HUES64 (cell line): Measurements from ENCODE around the gene SLC12A8.

ENCODE experiments used
- H3K27ac ChIP-seq: 2 replicates; pipeline ENCODE4 v1.7.0; 2013; ENCODE audit warnings: low read depth, low read length, inconsistent platforms
- H3K27me3 ChIP-seq: 2 replicates; pipeline ENCODE4 v1.6.1; 2013; ENCODE audit warnings: mild to moderate bottlenecking, low read length; ENCODE audit not compliant: insufficient read depth
- H3K36me3 ChIP-seq: 2 replicates; pipeline ENCODE4 v1.6.1; 2013; ENCODE audit warnings: mild to moderate bottlenecking, low read length; ENCODE audit not compliant: insufficient read depth
- H3K4me1 ChIP-seq: 2 replicates; pipeline ENCODE4 v1.6.1; 2013; ENCODE audit warnings: mild to moderate bottlenecking, low read length, moderate library complexity; ENCODE audit not compliant: insufficient read depth
- H3K4me3 ChIP-seq: 2 replicates; pipeline ENCODE4 v1.5.1; 2013; ENCODE audit warnings: mild to moderate bottlenecking, low read length, moderate library complexity
- H3K9ac ChIP-seq: 2 replicates; pipeline ENCODE4 v1.6.1; 2013; ENCODE audit warnings: mild to moderate bottlenecking, low read depth, low read length
- H3K9me3 ChIP-seq: 2 replicates; pipeline ENCODE4 v1.6.1; 2013; ENCODE audit warnings: low read depth, low read length; ENCODE audit not compliant: insufficient read depth
- WGBS: fragments of 150-250, 120-280 bp; methylation state at CpG from one replicate; pipeline ENCODE4 v1.1.7; 2013; ENCODE audit warnings: missing lambda C conversion rate; 5-methylcytosine and 5-hydroxymethylcytosine counted together

Gene SLC12A8

DNA sequence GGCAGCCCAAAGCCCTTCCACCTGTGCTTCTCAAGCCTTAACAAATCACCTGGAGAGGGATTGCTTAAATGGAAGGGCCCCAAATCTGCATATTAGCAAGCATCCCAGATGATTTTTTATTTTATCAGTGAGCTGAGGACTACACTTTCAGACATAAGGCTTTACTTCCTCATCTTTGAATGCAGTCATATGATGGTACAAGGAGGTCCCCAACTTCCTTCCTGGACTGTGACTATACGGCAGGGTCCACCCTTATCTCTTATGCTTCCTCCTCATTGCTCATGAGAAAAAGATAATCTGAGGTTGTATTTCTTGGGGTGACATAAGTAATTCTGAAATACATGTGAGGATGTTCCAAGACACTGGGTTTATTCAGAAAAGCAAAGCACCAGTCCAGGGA lies 143.1 kb downstream of the SLC12A8 start:
- WGBS, result no CpG with 5 or more reads among the region's 1 CpG
- Histone ChIP-seq H3K4me3 (no peak overlapping the region), H3K27ac (no peak overlapping the region), H3K36me3 (no peaks in the 10 kb centered on the region), H3K27me3 (no peaks in the 10 kb centered on the region), H3K4me1 (peaks cover 6% of the 10 kb centered on the region; the same call in 1 of the 2 replicates), H3K9ac (no peak overlapping the region), H3K9me3 (peaks cover 2% of the 10 kb centered on the region; the same call in 1 of the 2 replicates)

DNA sequence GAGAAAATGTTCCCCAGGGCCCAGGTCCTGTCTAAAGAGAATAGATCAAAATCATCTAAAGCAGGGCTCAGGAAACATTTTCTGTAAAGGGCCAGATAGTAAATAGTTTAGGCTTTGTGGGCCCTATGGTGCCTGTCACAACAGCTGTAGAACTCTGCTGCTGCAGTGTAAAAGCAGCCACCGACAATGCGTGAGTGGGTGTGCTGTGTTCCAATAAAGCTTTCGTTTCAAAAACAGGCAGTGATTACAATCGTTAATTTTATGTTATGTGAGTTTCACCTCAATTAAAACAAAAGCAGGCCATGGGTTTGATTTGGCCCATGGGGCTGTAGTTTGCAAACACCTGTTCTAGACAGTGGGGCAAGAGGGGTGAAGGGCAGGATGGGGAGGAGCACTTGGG lies 144.3 kb downstream of the SLC12A8 start:
- H3K27ac ChIP-seq, result no peak overlapping the region
- H3K4me1 ChIP-seq, result peaks cover 9% of the 10 kb centered on the region; the same call in 1 of the 2 replicates
- H3K4me3 ChIP-seq, result no peak overlapping the region
- H3K36me3 ChIP-seq, result no peaks in the 10 kb centered on the region
- 96% methylated on average over 4 of the region's 4 CpGs for WGBS
- H3K27me3 ChIP-seq, result no peaks in the 10 kb centered on the region
- H3K9ac ChIP-seq, result no peak overlapping the region
- H3K9me3 ChIP-seq, result peaks cover 2% of the 10 kb centered on the region; the same call in 1 of the 2 replicates

DNA sequence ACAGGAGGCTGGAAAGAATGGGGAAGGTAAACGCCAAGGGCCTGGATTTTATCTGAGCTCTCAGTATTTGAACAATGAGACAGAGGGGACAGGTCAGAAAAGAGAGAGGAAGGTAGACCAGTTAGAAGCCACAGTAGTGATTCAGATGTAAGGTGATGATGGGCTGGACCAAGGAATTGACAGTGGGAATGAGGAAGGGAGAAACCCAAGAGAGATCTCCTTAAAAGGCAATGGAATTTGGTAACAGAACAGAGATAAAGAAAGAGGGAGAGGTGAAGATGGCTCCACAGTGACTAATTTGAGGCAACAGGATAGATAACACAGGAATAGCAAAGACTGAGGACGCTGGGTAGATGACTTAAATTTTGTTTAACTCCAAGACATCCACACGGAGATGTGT lies 145.3 kb downstream of the SLC12A8 start:
- peaks cover 2% of the 10 kb centered on the region; the same call in 1 of the 2 replicates for H3K9me3 ChIP-seq
- H3K27ac ChIP-seq, result peak overlapping the region; percentile 21; the same call in 1 of the 2 replicates
- H3K27me3 ChIP-seq, result no peaks in the 10 kb centered on the region
- 68% methylated on average over 2 of the region's 3 CpGs for WGBS
- no peaks in the 10 kb centered on the region for H3K36me3 ChIP-seq
- no peak overlapping the region for H3K4me3 ChIP-seq
- no peak overlapping the region for H3K9ac ChIP-seq
- peaks cover 9% of the 10 kb centered on the region; the same call in 1 of the 2 replicates for H3K4me1 ChIP-seq

DNA sequence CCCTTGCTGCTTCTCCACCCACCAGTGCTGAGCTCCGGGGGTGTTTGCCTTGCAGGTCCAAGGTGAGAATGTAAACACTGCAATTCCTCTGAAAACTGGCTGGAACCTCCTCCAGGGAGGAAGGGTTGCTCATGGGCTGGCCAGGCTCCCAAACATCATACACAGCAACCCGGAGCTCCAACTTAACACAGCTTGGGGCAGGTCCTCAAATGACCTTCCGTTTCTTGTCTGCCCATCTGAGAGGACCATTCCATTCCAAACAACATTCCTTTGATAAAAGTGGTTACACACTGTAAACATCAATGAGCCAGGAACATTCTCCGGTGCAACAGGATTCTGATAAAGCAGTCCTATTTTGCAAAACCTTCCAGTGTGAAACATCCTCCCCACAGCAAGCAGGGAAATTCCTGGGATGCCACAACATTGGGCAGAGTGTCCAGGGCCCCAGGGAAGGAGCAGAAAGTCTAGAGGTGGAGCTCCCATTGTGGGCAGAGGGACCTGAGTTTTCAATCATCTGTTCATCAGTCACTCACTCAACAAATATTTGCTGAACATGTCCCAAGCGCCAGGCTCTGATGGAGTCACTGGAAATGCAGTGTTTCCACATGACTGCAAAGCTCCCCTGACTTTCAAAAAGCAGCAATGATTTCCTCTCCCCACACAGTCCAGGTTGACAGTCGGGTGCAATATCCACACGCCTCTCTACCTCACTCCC lies 149.5 kb downstream of the SLC12A8 start:
- peaks cover 18% of the 10 kb centered on the region; the same call in 1 of the 2 replicates for H3K4me1 ChIP-seq
- no peaks in the 10 kb centered on the region for H3K36me3 ChIP-seq
- no peak overlapping the region for H3K27ac ChIP-seq
- no peak overlapping the region for H3K4me3 ChIP-seq
- peaks cover 10% of the 10 kb centered on the region for H3K27me3 ChIP-seq
- H3K9me3 ChIP-seq, result peaks cover 2% of the 10 kb centered on the region; the same call in 1 of the 2 replicates
- no peak overlapping the region for H3K9ac ChIP-seq
- 77% methylated on average over 7 of the region's 7 CpGs for WGBS

DNA sequence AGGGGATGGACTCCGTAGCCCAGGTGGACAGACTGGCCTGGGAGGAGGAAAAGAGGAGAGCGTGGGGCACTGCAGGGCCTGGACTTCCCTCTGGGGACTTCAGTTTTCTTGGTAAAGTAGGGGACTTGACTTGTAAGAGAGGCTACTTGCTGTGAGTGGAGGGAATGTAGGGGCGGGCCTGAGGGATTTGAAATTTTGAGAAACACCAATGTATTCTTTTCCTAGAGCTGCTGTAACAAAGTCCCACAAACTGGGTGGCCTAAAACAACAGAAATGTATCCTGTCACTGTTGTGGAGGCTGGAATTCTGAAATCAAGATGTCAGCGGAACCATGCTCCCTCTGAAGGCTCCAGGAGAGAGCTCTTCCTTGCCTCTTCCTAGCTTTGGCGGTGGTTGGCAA lies 150.9 kb downstream of the SLC12A8 start:
- Histone ChIP-seq H3K27ac (no peak overlapping the region), H3K4me1 (peaks cover 21% of the 10 kb centered on the region; the same call in 1 of the 2 replicates), H3K27me3 (peaks cover 23% of the 10 kb centered on the region), H3K9me3 (peaks cover 2% of the 10 kb centered on the region; the same call in 1 of the 2 replicates), H3K36me3 (no peaks in the 10 kb centered on the region), H3K9ac (no peak overlapping the region), H3K4me3 (no peak overlapping the region)
- 83% methylated on average over 5 of the region's 5 CpGs for WGBS

DNA sequence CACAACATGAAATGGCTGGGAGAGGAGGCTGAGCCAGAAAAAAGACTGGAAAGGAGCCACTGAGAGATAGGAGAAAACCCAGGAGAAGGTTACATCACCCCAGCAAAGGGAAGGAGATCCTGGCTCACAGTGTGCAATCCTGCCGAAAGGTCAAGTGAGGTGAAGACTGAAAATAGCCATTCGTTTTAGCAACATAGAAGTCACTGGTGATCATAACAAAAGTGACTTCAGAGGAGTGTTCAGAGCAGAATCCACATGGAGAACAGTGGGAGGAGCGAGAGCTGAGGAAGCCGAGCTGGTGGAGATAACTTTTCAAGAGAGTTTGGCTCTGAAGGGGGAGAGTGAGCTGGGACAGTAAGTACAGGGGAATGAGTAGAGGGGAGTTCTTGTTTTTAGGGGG lies 151.4 kb downstream of the SLC12A8 start:
- Histone ChIP-seq H3K4me3 (no peak overlapping the region), H3K36me3 (no peaks in the 10 kb centered on the region), H3K27me3 (peaks cover 28% of the 10 kb centered on the region), H3K4me1 (peaks cover 24% of the 10 kb centered on the region; the same call in 1 of the 2 replicates), H3K9ac (no peak overlapping the region), H3K27ac (no peak overlapping the region), H3K9me3 (peaks cover 2% of the 10 kb centered on the region; the same call in 1 of the 2 replicates)
- WGBS, result 73% methylated on average over 4 of the region's 4 CpGs

DNA sequence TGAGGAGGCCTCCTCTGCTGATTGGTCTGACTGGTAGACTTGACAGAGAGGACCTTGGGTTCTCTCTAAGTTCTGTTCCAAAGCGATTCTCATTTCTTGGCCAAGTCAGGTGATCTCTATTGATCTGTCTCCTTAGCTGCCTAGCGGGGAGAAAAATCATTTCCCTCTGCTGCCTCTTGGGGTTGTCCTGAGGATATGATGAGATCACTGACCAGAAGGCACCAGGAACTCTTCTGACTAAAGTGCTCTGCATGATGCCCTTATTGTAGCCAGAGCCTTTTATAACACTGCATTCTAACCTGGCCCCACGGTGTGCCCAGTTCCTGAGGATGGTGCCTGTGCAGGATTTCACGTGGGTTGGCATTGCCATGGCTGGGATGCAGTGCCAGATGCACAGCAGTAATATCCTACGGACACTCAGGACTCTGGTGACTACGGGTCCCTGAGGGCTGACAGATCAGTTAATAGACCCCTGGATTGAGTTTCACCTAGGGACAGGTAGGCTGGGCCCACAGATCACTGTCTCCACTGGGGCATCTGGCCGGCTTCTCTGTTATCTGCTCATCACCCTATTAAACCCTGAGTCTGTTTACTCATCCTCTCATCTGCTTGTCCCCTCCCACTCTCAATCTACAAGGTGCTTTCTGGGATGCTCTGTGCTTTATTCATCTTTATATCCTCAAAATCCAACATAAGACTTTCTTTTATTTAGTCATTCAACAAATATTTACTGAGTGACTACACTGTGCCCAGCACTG lies 152.9 kb downstream of the SLC12A8 start:
- Histone ChIP-seq H3K9me3 (peaks cover 1% of the 10 kb centered on the region; the same call in 1 of the 2 replicates), H3K27me3 (peaks cover 36% of the 10 kb centered on the region), H3K27ac (no peak overlapping the region), H3K9ac (no peak overlapping the region), H3K36me3 (no peaks in the 10 kb centered on the region), H3K4me1 (peaks cover 24% of the 10 kb centered on the region; the same call in 1 of the 2 replicates), H3K4me3 (no peak overlapping the region)
- 79% methylated on average over 7 of the region's 7 CpGs for WGBS

DNA sequence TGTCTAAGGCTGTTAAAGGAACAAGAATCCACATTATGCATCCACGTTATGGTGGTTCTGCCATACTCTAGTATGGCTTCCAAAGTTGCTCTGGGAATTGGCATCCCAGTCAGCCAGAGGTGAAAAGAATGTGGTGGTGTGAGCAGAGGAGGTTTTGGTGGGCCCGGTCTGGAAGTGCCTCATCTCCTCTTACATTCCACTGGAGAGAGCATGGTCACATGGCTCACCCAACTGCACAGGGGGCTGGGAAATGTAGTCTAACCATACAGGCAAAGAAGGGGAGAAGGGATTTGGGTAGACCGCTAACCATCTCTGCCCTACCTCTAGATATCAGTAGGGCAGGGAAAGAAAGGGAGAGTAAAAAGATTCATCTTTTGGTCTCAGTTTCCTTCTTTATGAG lies 153.6 kb downstream of the SLC12A8 start:
- no peak overlapping the region for H3K9ac ChIP-seq
- peaks cover 43% of the 10 kb centered on the region for H3K27me3 ChIP-seq
- H3K4me1 ChIP-seq, result peaks cover 31% of the 10 kb centered on the region
- H3K4me3 ChIP-seq, result no peak overlapping the region
- no peaks in the 10 kb centered on the region for H3K9me3 ChIP-seq
- WGBS, result 93% methylated on average over 3 of the region's 3 CpGs
- H3K27ac ChIP-seq, result no peak overlapping the region
- no peaks in the 10 kb centered on the region for H3K36me3 ChIP-seq

DNA sequence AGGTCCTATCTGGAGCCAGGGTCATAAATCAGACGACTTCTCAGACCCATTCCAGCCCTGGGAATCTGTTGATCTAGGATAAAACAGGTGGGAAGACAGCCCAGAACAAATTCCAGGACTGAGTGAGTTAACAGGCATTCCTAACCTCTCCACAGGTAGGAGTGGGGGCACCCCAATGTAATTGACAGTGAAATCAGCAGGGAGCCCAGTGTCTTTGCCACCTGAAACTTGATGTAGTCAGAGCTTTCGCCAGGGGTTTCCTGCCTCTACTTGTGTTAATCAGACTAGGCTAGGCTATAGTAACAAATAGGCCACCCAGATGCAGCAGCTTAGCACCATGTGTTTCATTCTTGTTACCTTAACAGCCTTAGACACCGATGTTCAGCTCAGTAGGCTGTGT lies 154.0 kb downstream of the SLC12A8 start:
- Histone ChIP-seq H3K27ac (no peak overlapping the region), H3K27me3 (peaks cover 44% of the 10 kb centered on the region), H3K4me1 (peaks cover 34% of the 10 kb centered on the region), H3K9me3 (no peaks in the 10 kb centered on the region), H3K9ac (no peak overlapping the region), H3K36me3 (no peaks in the 10 kb centered on the region), H3K4me3 (no peak overlapping the region)
- WGBS, result 72% methylated on average over 3 of the region's 3 CpGs

DNA sequence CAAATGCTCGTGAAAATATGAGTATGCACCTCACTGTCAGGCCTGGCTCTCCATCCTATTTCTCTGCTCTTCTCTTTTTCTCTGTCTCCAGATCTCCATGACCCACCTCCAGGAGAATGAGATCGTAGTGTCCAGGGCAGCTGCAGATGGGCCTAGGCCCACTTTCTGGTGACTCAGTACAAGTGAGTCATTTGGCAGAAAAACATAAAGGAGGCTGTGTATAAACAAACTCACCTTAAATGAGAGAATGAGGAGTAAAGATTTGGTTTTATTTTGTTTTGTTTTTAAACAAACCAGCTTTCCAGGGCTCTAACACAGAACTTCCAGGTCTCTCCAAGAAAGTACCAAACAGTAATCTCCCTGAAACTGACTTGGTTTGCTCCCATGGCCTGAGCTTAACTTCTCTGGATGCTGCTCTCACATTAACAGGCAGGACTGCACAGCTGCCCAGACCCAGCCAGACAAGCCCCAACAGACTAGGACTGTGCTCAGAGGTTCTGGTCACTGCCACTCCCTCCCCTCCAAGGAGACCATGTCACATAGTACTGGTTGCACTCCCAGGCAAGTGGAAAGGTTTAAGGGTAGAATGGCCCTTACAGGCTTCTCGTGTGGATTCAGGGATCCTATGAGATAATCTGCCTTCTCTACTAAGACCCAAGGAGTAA lies 155.2 kb downstream of the SLC12A8 start:
- Histone ChIP-seq H3K27ac (no peak overlapping the region), H3K9me3 (no peaks in the 10 kb centered on the region), H3K4me3 (no peak overlapping the region), H3K27me3 (peaks cover 44% of the 10 kb centered on the region), H3K9ac (no peak overlapping the region), H3K36me3 (no peaks in the 10 kb centered on the region), H3K4me1 (peaks cover 44% of the 10 kb centered on the region)
- 79% methylated on average over 3 of the region's 3 CpGs for WGBS
